HepG2 (cell line): ENCODE results near the gene CHID1. TPM values are rescaled to one million over a fixed set of nuclear protein-coding genes. Genes with fewer than 3 reads are reported as not detected.

Experiments used
- CREB1 ChIP-seq, 2 experiments: fragments of 450-650 bp in 1 of 2; IDR thresholded peaks; 2 replicates each; pipeline ENCODE4 v1.6.1; 2016 to 2017; ENCODE audit warnings: control low read depth in 1 of 2, mild to moderate bottlenecking in 1 of 2, missing compliant biosample characterization in 1 of 2, missing genetic modification characterization in 1 of 2
- EEA1 ChIP-seq: sonication (generic); formaldehyde crosslinking; IDR thresholded peaks from 2 replicates; pipeline ENCODE4 v1.5.1; 2020; ENCODE audit warnings: mild to moderate bottlenecking, missing genetic modification reagents, borderline replicate concordance
- GATA4 ChIP-seq: sonication (generic); IDR thresholded peaks from 2 replicates; pipeline ENCODE4 v1.6.1; 2016; ENCODE audit warnings: antibody characterized with exemption, low read depth, borderline replicate concordance
- GMEB2 ChIP-seq: IDR thresholded peaks from 2 replicates; pipeline ENCODE4 v1.6.1; 2016; ENCODE audit warnings: missing biosample characterization, missing genetic modification reagents, low read depth
- HMG20A ChIP-seq: IDR thresholded peaks from 2 replicates; pipeline ENCODE4 v1.6.1; 2016; ENCODE audit warnings: borderline replicate concordance
- HNF1A ChIP-seq, 2 experiments: sonication (generic) in 1 of 2; formaldehyde crosslinking in 1 of 2; IDR thresholded peaks; 2 replicates each; pipeline versions ENCODE4 v1.4.0 to v1.6.1; 2016 to 2020; ENCODE audit warnings: borderline replicate concordance in 1 of 2, low read depth in 1 of 2, mild to moderate bottlenecking in 1 of 2, missing genetic modification reagents in 1 of 2
- HOXA5 ChIP-seq: sonication (generic); formaldehyde crosslinking; IDR thresholded peaks from 2 replicates; pipeline ENCODE4 v1.4.0; 2020; ENCODE audit warnings: missing genetic modification reagents
- KLF16 ChIP-seq, 2 experiments: sonication (generic) in 1 of 2; formaldehyde crosslinking in 1 of 2; IDR thresholded peaks; 2 replicates each; pipeline versions ENCODE4 v1.6.1 to v1.8.0; 2016 to 2023; ENCODE audit warnings: missing genetic modification reagents in 2 of 2, missing compliant biosample characterization in 1 of 2
- POLR2AphosphoS5 ChIP-seq: IDR thresholded peaks from 2 replicates; pipeline ENCODE4 v1.6.1; 2012; ENCODE audit warnings: low read depth, low read length
- RNF2 ChIP-seq: fragments of 450-650 bp; conservative IDR thresholded peaks from 2 replicates; pipeline ENCODE4 v1.6.1; 2016; ENCODE audit warnings: low read depth
- SOX6 ChIP-seq, 2 experiments: fragments of 450-650 bp in 1 of 2; sonication (generic) in 1 of 2; formaldehyde crosslinking in 1 of 2; IDR thresholded peaks; 2 replicates each; pipeline versions ENCODE4 v1.4.0 to v1.6.1; 2017 to 2020; ENCODE audit warnings: antibody characterized with exemption in 1 of 2, mild to moderate bottlenecking in 1 of 2, missing genetic modification reagents in 1 of 2
- TEAD3 ChIP-seq: optimal IDR thresholded peaks from 2 replicates; pipeline ENCODE3; 2016; ENCODE audit warnings: borderline replicate concordance
- ZNF280D ChIP-seq: sonication (generic); formaldehyde crosslinking; IDR thresholded peaks from 2 replicates; pipeline ENCODE4 v1.5.1; 2020; ENCODE audit warnings: mild to moderate bottlenecking, missing genetic modification reagents
- ZNF331 ChIP-seq: sonication (generic); formaldehyde crosslinking; IDR thresholded peaks from 2 replicates; pipeline ENCODE4 v1.4.0; 2020; ENCODE audit warnings: missing genetic modification reagents
- ZNF724P ChIP-seq: sonication (generic); formaldehyde crosslinking; IDR thresholded peaks from 2 replicates; pipeline ENCODE4 v1.8.0; 2022; ENCODE audit warnings: missing genetic modification reagents, borderline replicate concordance
- ZNF792 ChIP-seq: IDR thresholded peaks from 2 replicates; pipeline ENCODE4 v1.6.1; 2016
- ZSCAN9 ChIP-seq: IDR thresholded peaks from 2 replicates; pipeline ENCODE4 v1.6.1; 2016; ENCODE audit warnings: borderline replicate concordance
- polyA plus RNA-seq, 8 experiments: library from polyadenylated mRNA; depleted of rRNA in 3 of 8; stranded (reverse) in 7 of 8; unstranded in 1 of 8; fragments of >200 nt; fragmentation: Illumina TruSeq in 4 of 8; extraction: Trizol in 4 of 8; gene quantifications; 2 replicates each; pipeline versions ENCODE4 v1.2.1 to v1.2.3, GENCODE V29; 2011 to 2016; ENCODE audit warnings: low read depth in 4 of 8, missing spikeins in 1 of 8, mixed read lengths in 1 of 8; ENCODE audit not compliant: insufficient read depth in 1 of 8
- total RNA-seq, 5 experiments: library from RNA; depleted of rRNA; stranded (reverse); fragments of >200 nt; fragmentation: Illumina TruSeq; extraction: Trizol; gene quantifications; 2 replicates each; pipeline ENCODE4 v1.2.3, GENCODE V29; 2016; ENCODE audit warnings: low read depth in 1 of 5

The CHID1 gene
- total and polyA plus RNA-seq, 2 of the 13 experiments (the other 11 are each of a cell fraction or from before 2014, with no cell fraction given), result 65.1 to 93.6 TPM

GRCh38 chr11:952406-953385 lies 42.1 kb upstream of the CHID1 start (continued):
- TF ChIP-seq HNF1A (IDR thresholded peaks at IDR 0.05; ENCODE audit: low read depth) (peak; percentile 98), HNF1A (CRISPR knock-in tag; IDR thresholded peaks at IDR 0.05; ENCODE audit: borderline replicate concordance) (peak; percentile 99), POLR2AphosphoS5 (peak; percentile 63), HMG20A (CRISPR knock-in tag) (peak; percentile 40; the same call in 1 of the 2 replicates), ZSCAN9 (CRISPR knock-in tag) (peak; percentile 75; the same call in 1 of the 2 replicates), GMEB2 (CRISPR knock-in tag) (peak; percentile 31; the same call in 1 of the 2 replicates), KLF16 (CRISPR knock-in tag; IDR thresholded peaks at IDR 0.05) (peak in 1 of 2 experiments; percentile 52; a peak in 1 of 4 replicates), CREB1 (IDR thresholded peaks at IDR 0.05) (peak; percentile 9; the same call in 1 of the 2 replicates), CREB1 (CRISPR knock-in tag; IDR thresholded peaks at IDR 0.05) (peak; percentile 51; the same call in 1 of the 2 replicates), HOXA5 (CRISPR knock-in tag) (peak; percentile 61; the same call in 1 of the 2 replicates), ZNF280D (no peak), ZNF792 (CRISPR knock-in tag) (peak; percentile 73), GATA4 (peak; percentile 33; the same call in 1 of the 2 replicates), ZNF331 (CRISPR knock-in tag) (peak; percentile 72), SOX6 (IDR thresholded peaks at IDR 0.05) (no peak), SOX6 (CRISPR knock-in tag; IDR thresholded peaks at IDR 0.05) (peak; percentile 85), TEAD3 (CRISPR knock-in tag) (peak; percentile 92), RNF2 (no peak), ZNF724P (CRISPR knock-in tag) (no peak), EEA1 (CRISPR knock-in tag) (peak; percentile 62; the same call in 1 of the 2 replicates)
